Amniotic stem cell (primary cell): Measurements from ENCODE around the gene LIMK2.
"Not testable (repeated sequence)": the region's sequence is repeated elsewhere in the genome, so short reads cannot be mapped to it uniquely, and the experiment has no call there.

Experiments used
- DNase-seq: peaks from one replicate; lab custom pipeline; 2025; lab: John Stamatoyannopoulos, UW

LIMK2 gene

GRCh38 chr22:31211482-31211861 lies 626 bp upstream of the LIMK2 start:
- DNase-seq = no peak

DNA sequence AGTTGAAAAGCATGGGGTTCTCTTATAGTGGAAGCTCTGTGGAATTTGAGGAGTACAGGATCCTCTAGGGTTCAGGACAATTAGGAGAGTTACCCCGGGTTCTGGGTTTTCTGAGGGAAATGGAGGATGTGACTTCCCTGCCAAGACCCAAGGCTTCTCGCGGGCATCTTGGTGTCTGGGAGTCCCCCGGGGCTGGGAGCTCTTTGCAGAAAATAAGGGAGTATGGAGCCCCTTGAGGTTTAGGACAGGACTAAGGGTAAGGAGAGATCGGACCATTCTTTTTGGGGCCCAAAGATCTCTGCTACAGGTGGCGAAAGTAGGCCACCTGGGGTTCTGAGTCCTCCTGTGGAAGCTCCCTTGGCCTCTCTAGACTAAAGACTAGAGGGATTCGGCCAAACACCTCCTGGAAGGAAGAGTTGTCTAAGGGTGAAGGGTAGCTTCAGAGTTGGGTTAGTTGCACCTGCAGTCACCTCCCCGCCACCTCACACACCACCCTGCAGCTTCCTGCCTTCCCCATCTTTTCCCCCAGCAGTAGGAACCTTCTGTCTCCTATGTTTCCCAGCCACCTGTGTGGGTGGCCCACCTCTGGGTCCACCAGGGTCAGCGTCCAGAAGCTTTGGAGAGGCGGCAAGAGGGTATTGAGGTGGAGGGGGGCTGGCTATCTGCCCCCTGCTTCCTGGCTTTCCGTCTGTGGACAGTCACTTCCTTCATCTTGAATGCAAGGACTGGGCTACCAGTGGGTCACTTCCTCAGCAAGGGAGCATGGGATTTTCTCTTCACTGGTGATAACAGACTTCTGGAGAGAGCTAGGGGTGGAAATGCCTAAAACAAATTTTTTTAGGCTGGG lies 908 bp downstream of the LIMK2 start:
- DNase-seq = no peak

DNA sequence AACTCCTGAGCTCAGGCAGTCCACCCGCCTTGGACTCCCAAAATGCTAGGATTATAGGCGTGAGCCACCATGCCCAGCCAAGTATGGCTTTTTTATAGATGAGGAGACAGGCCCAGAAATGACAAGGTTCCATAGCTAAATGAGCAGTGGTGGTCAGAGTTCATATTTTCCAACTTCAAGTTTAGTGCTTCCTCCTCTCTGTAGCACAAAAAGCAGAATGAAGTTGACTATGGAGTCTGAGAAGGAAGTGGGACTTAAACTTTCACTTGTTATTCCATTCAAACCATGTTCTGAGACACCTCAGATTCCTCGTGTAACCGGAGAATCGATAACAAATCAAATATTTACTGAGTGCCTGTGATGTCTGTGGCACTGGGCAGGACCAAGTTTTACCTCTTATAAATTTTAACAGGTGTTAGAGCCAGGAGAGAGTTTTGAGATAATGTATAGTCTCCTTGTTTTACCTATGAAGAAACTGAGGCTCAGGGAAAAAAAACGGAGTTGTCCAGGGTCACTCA lies 3.0 kb downstream of the LIMK2 start:
- no peak for DNase-seq

- DNase-seq = no peak
These were observed 6.6 kb downstream of the LIMK2 start for GRCh38 chr22:31218565-31219262.

DNA sequence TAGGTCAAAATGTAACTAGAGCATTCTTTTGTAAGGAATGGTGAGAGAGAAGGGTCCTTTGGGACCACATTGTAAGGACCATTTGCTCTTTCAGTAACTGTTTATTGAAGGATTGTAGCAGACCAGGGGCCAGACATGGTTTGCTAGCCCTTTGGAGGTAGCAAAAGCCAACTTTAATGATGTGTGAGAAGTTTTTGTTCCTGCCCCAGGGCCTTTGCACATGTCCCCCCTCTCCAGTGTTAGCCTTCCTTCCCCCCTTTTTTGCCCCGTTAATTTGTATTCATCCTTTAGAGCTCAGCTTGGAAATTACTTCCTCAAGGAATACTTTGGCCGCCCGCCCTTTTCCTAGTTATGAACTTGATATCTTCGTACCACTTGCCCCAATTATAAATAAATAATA lies 9.0 kb downstream of the LIMK2 start:
- DNase-seq = no peak

DNA sequence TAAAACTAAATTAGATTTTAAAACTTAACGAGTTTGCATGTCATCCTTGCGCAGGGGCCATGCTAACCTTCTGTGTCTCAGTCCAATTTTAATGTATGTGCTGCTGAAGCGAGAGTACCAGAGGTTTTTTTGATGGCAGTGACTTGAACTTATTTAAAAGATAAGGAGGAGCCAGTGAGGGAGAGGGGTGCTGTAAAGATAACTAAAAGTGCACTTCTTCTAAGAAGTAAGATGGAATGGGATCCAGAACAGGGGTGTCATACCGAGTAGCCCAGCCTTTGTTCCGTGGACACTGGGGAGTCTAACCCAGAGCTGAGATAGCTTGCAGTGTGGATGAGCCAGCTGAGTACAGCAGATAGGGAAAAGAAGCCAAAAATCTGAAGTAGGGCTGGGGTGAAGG lies 10.6 kb downstream of the LIMK2 start:
- DNase-seq = no peak

GRCh38 chr22:31223786-31224191 lies 11.7 kb downstream of the LIMK2 start:
- no peak for DNase-seq

- DNase-seq = not testable (repeated sequence)
These were observed 12.6 kb downstream of the LIMK2 start for GRCh38 chr22:31224691-31225090.

DNA sequence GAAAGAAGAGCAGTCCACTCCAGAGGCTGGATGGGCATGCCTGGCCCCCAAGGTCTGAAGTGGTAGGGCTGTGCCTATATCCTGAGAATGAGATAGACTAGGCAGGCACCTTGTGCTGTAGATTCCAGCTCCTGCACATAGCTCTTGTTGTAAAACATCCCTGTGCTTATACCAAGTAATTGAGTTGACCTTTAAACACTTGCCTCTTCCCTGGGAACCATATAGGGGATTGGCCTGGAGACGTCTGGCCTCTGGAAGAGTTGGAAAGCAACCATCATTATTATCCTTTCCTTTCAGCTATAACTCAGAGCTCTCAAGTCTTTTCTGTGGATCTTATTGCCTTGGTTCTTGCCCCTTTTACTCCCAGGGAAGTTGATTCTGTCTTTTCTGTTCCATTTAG lies 15.1 kb downstream of the LIMK2 start:
- no peak for DNase-seq

DNA sequence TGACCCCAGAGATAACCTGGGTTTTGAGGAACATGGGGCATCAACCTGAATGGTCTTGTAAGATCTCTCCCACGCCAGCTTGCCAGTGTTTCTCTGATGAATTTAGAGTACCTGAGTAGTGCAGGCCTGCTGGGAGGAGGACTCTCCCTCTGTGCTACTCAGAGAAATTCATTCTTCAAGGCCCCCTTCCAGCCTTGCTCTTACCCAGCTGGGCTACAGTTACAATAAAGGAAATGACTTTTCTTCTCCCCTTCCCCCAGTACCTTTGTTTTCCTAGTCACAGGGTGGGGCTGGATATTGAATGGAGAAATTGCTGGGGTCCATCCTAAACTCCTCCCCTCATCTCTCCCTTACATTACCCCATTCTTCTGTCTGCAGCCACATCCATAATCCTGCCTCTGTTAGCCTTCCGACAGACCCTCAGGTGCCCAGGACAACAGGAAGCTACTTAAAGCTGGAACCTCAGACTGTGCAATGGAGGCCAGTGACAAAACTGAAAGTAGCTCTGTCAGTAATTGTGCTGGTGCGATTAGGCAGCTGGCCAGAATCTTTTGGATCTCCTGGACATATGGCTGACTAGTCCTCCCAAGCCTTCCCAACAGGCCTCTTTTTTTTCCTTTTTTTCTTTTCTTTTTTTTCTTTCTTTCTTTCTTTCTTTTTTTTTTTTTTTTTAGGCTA lies 17.4 kb downstream of the LIMK2 start:
- DNase-seq = no peak

- no peak for DNase-seq
These were observed 18.2 kb downstream of the LIMK2 start for GRCh38 chr22:31230155-31230870.

- no peak for DNase-seq
These were observed 18.9 kb downstream of the LIMK2 start for GRCh38 chr22:31230871-31231621.

GRCh38 chr22:31233001-31233400 lies 20.9 kb downstream of the LIMK2 start:
- no peak for DNase-seq

GRCh38 chr22:31235081-31235480 lies 23.0 kb downstream of the LIMK2 start:
- DNase-seq = no peak

DNA sequence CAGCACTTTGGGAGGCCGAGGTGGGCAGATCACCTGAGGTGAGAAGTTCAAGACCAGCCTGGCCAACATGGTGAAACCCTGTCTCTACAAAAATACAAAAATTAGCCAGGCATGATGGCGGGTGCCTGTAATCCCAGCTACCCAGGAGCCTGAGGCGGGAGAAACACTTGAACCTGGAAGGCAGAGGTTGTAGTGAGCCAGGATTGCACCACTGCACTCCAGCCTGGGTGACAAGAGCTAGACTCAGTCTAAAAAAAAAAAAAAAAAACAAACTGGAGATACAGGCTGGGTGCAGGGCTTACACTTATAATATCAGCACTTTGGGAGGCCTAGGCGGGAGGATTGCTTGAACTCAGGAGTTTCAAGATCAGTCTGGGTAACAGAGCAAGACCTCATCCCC lies 23.9 kb downstream of the LIMK2 start:
- not testable (repeated sequence) for DNase-seq

- DNase-seq = no peak
These were observed 26.0 kb downstream of the LIMK2 start for GRCh38 chr22:31238057-31238456.

DNA sequence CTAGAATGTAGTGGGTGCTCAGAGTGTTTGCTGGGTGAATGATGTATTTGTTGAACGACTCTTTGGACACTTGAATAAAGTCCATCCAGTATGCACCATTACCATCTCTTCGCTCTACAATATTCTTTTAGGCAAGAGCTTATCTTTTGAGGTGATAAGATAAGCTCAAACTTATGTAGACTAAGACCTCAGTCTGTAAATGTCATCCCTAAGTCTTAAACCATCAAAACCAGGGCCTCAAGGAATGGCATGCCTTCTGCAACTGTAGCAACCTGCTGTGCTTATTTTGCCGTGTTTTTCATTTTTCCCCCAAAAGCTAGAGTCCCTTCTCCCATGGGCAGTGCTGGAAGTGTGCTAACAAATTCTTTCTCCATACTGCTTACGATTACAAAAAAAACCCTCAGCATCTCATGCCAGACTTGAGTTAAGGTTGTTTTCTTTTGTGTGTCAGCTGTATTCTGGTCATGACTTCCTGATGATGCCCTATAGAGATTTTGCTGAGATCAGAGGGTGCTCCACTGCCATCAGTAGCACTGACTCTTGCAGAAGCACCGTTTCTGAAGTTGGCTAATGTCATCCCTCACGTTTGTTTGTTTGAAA lies 27.8 kb downstream of the LIMK2 start:
- DNase-seq = no peak

- DNase-seq = no peak
These were observed 29.1 kb downstream of the LIMK2 start for GRCh38 chr22:31241200-31241599.

- no peak for DNase-seq
These were observed 29.8 kb downstream of the LIMK2 start for GRCh38 chr22:31241936-31242335.

GRCh38 chr22:31243339-31244045 lies 31.4 kb downstream of the LIMK2 start:
- no peak for DNase-seq
